GM19193 (cell line): ENCODE measurements around the gene AGER.

Experiments
- POLR2A ChIP-seq: IDR thresholded peaks from 4 replicates; pipeline ENCODE4 v1.6.1; 2011; ENCODE audit not compliant: insufficient read depth, insufficient read length; ENCODE audit errors: extremely low read depth

Gene AGER

DNA sequence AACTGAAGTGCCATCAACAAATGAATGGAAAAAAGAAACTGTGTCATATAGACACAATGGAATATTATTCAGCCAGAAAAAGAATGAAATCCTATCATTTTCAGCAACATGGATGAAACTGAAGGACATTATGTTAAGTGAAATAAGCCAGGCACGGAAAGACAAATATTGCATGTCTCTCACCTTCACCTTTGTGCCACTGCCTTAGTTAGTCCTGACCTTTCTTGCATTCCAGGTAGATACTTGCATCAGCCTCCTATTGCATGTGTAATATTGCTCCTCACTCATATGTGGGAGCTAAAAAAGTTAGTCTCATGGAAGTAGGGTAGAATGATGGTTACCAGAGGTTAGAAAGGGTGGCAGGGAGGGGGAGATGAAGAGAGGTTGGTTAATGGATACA lies 24.9 kb upstream of the AGER start:
- TF ChIP-seq POLR2A = no peak

DNA sequence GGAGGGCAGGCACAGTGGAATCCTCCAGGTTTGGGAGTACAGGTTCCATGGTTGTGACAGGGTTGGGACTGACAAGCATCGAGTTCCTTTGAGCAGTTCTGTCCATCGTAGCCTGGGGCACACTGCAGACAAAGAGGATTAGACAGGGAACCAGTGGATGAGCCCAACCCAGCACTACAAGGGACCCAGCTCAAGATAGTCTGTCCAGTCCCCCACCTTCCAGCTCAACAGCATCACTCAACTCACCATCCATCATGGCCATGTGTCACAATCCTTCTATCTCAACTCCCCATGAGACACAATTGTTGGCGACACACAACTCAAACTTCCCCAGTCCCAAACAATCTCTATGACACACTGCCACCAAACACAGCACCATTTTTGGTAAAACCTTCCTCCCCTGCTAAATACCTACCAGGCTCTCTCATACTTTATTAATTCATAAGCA lies 20.2 kb upstream of the AGER start:
- no peak for TF ChIP-seq POLR2A

DNA sequence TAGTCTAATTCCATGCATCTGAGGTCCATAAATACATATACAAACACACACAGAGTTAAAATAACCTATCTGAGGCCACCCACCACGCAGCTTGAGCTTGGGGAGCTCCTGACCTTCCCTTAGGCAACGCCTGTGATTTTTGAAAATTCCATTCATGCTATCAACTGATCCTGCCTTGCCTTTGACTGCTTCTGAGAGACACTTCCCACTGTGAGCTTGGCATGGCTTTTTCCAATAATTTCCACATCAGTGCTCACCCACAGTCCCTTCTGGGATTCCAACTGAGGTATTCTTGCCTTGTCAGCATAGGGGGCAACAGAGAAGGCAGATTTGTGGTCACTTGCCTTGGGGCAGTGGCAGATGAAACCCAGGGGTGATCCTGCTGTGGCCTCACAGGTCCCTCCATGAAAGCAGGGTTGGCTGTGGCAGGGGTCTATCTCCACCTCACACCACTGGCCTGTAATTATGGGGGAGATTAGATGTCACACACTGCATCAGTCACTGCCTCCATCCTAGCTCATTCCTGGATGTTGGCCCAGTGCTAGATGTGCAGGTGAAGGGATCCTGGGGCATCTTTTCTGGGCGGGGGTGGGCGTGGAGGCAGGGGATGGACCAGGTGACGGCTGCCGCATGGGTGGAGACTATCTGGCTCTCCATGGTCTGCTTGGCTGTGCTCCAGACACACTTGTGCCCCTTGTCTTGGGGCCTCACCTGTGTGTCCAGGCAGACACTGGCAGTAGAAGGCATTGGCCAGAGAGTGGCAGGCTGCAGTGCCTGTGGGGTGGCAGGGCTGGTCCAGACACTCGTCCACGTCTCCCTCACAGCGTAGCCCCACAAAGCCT lies 19.6 kb upstream of the AGER start:
- TF ChIP-seq POLR2A = no peak

DNA sequence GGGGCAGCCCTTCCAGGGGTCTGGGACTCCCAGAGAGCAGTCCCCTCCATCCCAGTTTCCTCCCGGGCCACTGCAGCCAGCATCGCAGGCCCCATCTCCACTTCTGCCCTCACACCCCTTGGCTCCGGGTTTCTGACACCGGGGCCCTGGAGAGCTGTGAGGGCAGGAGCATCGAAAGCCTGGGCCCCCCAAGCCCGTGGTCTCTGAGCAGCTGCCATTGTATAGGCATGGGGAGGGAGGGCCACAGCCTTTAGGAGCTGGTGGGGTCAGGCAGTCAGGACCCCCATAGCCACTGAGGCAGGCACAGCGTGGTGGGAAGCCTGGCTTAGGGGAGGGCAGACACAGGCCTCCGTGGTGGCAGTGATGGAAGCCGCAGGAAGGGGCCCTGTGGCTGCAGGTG lies 18.1 kb upstream of the AGER start:
- no peak for TF ChIP-seq POLR2A

DNA sequence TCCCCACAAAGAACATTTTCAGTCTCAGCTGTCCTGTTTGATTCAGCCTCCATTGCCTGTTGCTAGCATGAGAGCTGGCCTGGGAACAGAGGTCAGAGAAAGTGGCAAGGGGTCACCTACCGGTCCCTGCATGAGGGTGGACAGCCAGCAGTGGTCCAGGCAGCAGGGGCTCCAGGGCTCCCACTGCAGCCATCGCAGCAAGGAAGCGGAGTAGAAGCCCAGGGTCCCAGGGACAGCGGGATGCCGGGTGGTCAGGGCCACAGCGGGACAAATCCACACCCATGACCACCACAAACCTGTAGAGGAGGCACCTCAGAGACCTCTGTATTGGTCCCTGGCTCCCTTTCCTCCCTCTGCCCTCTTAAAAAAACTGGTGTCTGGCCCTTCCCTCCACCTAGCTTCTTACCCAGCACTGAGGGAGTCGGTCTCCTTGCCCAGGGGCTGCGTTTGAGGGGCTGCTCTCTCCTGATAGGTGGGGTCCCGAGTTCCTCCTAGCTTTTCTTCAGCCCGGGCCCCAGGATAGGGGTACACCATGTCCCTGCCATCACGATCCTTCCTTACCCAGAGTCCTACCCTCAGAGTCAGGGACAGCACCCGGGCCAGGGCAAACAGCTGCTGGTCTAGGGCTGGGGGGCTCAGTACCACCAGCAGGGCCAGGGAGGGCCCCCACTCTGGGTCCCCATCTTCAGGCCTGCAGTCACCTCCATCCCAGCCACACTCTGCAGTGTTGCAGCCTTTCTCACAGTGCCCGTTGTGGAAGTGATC lies 16.8 kb upstream of the AGER start:
- TF ChIP-seq POLR2A = no peak

DNA sequence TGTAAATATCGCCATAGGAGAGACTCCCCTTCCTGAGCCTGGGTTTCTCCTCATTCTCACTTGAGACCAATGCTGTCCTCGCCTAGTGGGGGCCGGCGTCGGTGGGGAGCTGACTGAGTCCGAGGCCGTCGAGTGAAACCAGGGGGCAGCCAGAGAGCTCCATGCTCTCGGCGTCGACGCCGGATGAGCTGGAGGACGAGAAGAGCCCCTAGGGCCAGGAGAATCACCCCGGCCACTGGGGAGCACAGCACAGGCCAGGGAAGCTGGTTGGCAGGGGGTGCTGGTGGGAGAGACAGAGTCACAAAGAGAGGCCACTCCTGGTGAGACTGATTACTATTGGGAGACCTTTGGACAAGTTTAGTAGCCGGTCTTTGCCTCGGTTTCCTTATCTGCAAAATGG lies 14.8 kb upstream of the AGER start:
- TF ChIP-seq POLR2A = no peak

DNA sequence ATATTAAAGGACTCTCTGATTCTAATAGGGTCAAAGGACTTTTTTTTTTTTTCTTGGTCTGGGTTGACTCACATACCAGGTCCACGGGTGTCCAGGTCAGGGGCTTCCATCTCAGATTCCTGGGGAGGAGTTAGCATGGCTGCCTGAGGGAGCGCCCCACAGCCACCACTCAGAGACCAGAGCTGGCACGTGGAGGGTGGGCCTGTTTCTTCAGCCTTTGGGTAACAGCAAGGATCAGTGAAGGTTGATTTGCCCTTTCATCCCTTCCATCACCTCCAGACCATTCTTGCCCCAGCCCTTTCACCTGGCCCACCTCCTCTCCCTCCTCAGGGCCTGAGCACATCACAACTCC lies 14.3 kb upstream of the AGER start:
- TF ChIP-seq POLR2A = no peak

DNA sequence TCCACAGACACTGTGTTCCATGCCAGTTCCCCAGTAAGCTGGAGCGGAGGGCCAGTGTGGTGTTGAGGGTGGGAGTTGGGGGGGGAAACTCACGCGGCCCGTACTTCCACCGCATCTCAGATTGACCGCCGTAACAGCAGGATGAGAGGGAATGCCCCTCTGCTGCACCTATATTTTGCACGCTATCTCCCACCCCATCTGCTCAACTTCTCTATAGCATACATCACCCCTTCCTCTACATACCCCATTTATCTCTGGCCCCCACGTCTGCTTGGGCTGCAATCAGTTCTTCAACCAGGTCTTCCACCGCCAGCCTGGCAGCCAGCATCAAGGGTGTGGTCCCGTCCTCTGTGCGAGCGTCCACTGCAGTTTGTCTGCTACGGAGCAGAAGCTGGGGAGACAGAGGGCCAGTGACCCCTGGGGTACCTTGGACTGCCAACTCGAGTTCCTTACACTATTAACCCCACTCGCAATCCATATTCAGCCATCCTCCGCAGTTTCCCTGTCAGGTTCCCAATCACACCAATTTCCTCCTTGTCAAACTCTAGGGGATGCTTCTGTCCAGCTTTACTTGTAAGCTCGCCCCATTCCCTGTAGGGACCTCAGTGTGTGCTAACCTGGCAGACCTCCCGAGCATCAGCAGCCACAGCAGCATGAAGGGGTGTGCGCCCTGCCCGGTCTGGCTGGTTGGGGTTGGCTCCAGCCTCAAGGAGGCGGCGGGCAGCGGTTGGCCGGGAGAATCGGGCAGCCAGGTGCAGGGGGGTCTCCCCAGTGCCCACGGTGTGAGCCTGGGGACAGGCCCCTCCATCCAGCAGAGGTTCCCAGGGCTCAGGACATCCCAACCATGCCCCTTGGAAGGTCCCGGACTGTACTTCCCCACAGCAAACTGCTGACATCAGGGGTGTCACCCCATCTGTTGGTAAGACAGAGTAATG lies 12.9 kb upstream of the AGER start:
- TF ChIP-seq POLR2A = no peak

DNA sequence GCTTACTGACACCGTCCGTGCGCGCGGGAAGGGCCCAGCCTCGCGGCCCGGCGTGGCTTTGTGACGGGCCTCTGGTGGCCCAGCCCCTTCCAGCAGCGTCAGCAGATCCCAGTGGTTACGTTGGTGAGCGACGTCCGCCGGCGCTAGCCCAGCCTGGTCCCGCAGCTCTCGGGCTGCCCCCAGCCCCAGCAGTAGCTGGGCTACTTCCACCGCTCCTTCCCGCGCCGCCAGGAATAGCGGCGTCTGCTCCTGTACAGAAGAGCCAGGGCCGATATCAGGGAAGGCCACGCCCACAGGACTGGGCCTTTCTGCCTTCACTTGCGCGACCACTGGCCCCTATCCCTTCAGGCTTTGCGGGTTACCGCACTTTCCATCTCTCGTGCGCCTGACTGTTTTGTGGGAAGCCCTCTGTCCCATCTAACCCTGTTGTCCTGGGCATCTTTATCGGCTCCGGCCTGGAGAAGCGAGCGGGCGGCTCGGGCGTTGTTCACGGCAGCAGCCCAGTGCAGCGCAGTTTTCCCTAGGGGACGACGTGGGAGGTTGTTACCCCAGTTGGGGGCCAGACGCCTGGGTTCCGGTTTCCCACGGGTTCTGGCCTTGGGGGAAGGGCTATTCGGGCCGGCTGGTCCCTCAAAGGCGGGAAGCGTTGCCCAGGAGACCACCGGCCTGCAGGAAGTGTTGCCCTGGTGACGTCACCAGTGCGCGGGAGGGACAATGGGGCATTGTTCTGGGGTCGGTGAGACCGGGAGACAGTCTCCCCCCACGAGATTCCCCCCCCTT lies 12.0 kb upstream of the AGER start:
- peak; percentile 88 for TF ChIP-seq POLR2A

DNA sequence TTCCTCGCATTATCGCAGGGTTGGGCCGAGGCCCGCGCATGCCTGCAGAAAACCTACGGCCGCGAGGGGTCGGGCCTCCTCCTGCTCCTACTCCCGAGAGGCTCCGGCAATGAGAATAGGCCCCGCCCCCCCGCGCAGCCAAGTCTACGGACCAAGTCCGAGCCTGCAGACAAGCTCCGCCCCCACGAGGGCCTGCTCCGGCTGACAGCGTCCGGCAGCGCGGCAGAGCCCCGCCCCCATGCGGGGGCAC lies 11.5 kb upstream of the AGER start:
- no peak for TF ChIP-seq POLR2A

DNA sequence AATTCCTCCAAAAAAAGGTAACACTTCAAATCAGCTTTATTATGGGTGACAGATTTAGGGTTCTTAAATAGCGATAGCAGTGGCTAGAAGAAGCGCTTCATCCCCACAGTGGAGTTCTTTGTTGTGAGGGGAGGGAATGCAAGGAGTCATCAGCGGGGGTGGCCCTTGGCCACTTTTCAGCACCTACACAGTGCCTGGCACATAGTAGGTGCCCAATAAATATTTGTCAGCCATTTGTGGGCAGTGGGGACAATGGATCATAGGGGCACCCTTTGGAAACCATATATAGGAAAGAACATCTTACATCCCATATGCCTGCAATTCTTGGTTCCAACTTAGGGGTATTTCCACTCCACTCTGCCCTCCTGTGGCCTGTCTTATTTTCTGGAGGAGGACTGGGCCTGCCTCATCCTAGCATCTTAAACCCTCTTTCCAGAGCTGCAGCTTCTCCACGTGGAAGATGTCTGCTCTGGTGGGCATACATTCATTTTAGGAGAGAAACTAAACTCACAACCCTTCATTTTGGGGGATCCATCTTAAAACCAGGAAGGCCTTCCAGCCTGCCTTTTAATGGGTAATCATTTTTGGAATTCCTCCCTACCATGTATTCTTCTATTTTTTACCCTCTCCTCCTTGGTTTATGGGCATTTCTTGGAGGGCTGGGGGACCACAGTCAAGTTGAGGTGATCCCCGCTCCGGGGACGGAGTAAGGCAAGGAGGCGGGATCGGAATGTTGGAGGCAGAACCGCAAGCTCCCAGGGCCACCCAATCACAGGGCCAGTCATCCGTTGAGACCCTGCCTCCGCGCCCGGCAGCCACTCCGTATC lies 11.0 kb upstream of the AGER start:
- TF ChIP-seq POLR2A = peak; percentile 12

DNA sequence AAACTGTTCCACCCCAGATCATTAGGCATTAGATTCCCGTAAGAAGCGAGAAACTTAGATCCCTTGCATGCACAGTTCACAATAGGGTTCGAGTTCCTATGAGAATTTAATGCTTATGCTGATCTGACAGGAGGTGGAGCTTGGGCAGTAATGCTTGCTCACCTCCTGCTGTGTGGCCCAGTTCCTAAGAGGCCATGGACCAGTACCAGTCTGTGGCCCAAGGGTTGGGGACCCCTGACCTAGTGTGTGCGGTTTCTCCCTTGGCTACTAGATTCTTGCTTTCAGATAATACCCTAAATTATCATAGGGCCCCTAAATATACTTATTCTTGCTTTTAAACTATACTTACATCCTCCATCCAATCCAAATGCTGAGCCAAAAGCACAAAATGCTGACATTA lies 10.3 kb upstream of the AGER start:
- TF ChIP-seq POLR2A = no peak

DNA sequence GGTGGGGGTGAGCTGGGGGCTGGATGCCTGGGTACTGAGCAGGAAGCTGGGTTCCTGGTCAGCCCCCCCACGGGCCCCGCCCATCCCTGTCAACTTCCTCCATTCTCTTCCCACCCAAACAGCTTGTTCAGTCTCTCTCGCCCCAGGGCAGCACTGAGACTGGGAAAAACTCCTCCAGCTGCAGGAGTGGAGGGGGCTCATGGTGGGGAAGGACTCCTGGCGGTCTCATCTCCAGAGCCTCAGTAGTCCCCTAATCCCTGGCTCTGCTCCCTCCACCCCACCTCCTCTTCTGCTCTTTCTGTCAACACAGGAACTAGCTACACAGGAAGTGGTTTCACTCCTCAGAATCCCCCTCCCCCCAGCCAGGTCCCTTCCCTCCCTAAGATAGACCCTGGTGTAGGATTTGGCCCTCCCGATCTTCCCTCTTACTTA lies 8.6 kb upstream of the AGER start, which contains the start of gene GPSM3:
GPSM3 (minus strand) TSS at position 36 of the 432 bp plus-strand sequence. CDS start 130 bp downstream, outside the sequence.
- peak; percentile 67 for TF ChIP-seq POLR2A
